IMR-90 (cell line): ENCODE results near the gene BGN.

Experiments
- ELK1 ChIP-seq: fragments of 150-350 bp; IDR thresholded peaks from 2 replicates; pipeline ENCODE4 v1.6.1; 2016; ENCODE audit warnings: low read depth, mild to moderate bottlenecking, low read length, moderate library complexity, borderline replicate concordance
- MXI1 ChIP-seq: IDR thresholded peaks from 2 replicates; pipeline ENCODE4 v1.6.1; 2012; ENCODE audit warnings: low read depth, mild to moderate bottlenecking, low read length, moderate library complexity, borderline replicate concordance
- NFE2L2 ChIP-seq: fragments of 150-350 bp; IDR thresholded peaks from 2 replicates; pipeline ENCODE4 v1.6.1; 2016; ENCODE audit warnings: low read depth, mild to moderate bottlenecking, low read length
- POLR2A ChIP-seq: IDR thresholded peaks from 2 replicates; pipeline ENCODE4 v1.6.1; 2012; ENCODE audit warnings: mild to moderate bottlenecking, low read depth, low read length
- USF2 ChIP-seq: fragments of 150-350 bp; IDR thresholded peaks from 2 replicates; pipeline ENCODE4 v1.6.1; 2017; ENCODE audit warnings: mild to moderate bottlenecking, antibody characterized with exemption, low read length, low read depth
- TF ChIP-seq, protein P1 (sequence below): conservative IDR thresholded peaks from 2 replicates; pipeline ENCODE4 v1.5.1; 2012; ENCODE audit warnings: mild to moderate bottlenecking, low read depth, low read length, improper control_type of control experiment

GRCh38 chrX:153539171-153539978 lies 44.6 kb downstream of the BGN start:
- TF ChIP-seq NFE2L2 (no peak), USF2 (no peak), POLR2A (no peak), MXI1 (no peak), ELK1 (no peak)
- TF ChIP-seq, protein P1, sequence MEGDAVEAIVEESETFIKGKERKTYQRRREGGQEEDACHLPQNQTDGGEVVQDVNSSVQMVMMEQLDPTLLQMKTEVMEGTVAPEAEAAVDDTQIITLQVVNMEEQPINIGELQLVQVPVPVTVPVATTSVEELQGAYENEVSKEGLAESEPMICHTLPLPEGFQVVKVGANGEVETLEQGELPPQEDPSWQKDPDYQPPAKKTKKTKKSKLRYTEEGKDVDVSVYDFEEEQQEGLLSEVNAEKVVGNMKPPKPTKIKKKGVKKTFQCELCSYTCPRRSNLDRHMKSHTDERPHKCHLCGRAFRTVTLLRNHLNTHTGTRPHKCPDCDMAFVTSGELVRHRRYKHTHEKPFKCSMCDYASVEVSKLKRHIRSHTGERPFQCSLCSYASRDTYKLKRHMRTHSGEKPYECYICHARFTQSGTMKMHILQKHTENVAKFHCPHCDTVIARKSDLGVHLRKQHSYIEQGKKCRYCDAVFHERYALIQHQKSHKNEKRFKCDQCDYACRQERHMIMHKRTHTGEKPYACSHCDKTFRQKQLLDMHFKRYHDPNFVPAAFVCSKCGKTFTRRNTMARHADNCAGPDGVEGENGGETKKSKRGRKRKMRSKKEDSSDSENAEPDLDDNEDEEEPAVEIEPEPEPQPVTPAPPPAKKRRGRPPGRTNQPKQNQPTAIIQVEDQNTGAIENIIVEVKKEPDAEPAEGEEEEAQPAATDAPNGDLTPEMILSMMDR: peak; percentile 96
